Loucy (cell line): ENCODE results near the gene CALN1.

Experiments used
- H2AFZ ChIP-seq: fragments of 200-600 bp; sonication (generic); 2 replicates; pipeline ENCODE4 v1.6.0; 2016; ENCODE audit warnings: antibody characterized with exemption, mild to moderate bottlenecking, low read length, moderate library complexity
- H3F3A ChIP-seq: fragments of 200-600 bp; 2 replicates; pipeline ENCODE4 v1.6.0; 2016; ENCODE audit warnings: antibody characterized with exemption, low read depth, mild to moderate bottlenecking
- H3K27me3 ChIP-seq: fragments of 200-600 bp; sonication (generic); 2 replicates; pipeline ENCODE4 v1.6.1; 2014; ENCODE audit warnings: low read length, mild to moderate bottlenecking; ENCODE audit not compliant: insufficient read depth, poor library complexity, severe bottlenecking
- H3K36me3 ChIP-seq: fragments of 200-600 bp; sonication (generic); 2 replicates; pipeline ENCODE4 v1.6.1; 2016; ENCODE audit warnings: low read length; ENCODE audit not compliant: insufficient read depth
- H3K4me1 ChIP-seq: fragments of 200-600 bp; sonication (generic); 2 replicates; pipeline ENCODE4 v1.5.1; 2014; ENCODE audit warnings: low read length, mild to moderate bottlenecking; ENCODE audit not compliant: insufficient read depth, poor library complexity, severe bottlenecking
- H3K4me2 ChIP-seq: fragments of 200-600 bp; sonication (generic); 2 replicates; pipeline ENCODE4 v1.6.0; 2014; ENCODE audit warnings: antibody characterized with exemption, low read length, low read depth, mild to moderate bottlenecking; ENCODE audit not compliant: poor library complexity, severe bottlenecking
- H3K4me3 ChIP-seq: fragments of 200-600 bp; sonication (generic); 2 replicates; pipeline ENCODE4 v1.5.1; 2014; ENCODE audit warnings: low read length, mild to moderate bottlenecking, mixed read lengths; ENCODE audit not compliant: poor library complexity, severe bottlenecking
- H3K79me2 ChIP-seq: fragments of 200-600 bp; sonication (generic); 2 replicates; pipeline ENCODE4 v1.6.1; 2014; ENCODE audit warnings: low read length; ENCODE audit not compliant: insufficient read depth
- H3K9ac ChIP-seq: fragments of 200-600 bp; sonication (generic); 2 replicates; pipeline ENCODE4 v1.6.0; 2014; ENCODE audit warnings: mild to moderate bottlenecking, low read depth, low read length, moderate library complexity; ENCODE audit not compliant: poor library complexity, severe bottlenecking
- H3K9me2 ChIP-seq: fragments of 200-600 bp; sonication (generic); replicated peaks from 2 replicates; pipeline ENCODE4 v1.6.1; 2016; ENCODE audit warnings: low read depth, low read length, mixed read lengths
- H3K9me3 ChIP-seq: fragments of 200-600 bp; sonication (generic); 2 replicates; pipeline ENCODE4 v1.6.1; 2014; ENCODE audit warnings: mild to moderate bottlenecking, antibody characterized with exemption, low read length, low read depth; ENCODE audit not compliant: insufficient read depth
- H4K20me1 ChIP-seq: fragments of 200-600 bp; sonication (generic); 2 replicates; pipeline ENCODE4 v1.6.0; 2014; ENCODE audit warnings: antibody characterized with exemption, low read length, mild to moderate bottlenecking; ENCODE audit not compliant: insufficient read depth, poor library complexity, severe bottlenecking
- CTCF ChIP-seq: fragments of 200-600 bp; sonication (generic); conservative IDR thresholded peaks from 2 replicates; pipeline ENCODE4 v1.5.1; 2014; ENCODE audit warnings: mild to moderate bottlenecking, antibody characterized with exemption, low read length
- EZH2phosphoT487 ChIP-seq: fragments of 200-600 bp; IDR thresholded peaks from 2 replicates; pipeline ENCODE4 v1.6.1; 2018; ENCODE audit warnings: antibody characterized with exemption, mild to moderate bottlenecking, moderate library complexity, borderline replicate concordance

CALN1 gene

GRCh38 chr7:72163271-72163670 is 248.9 kb downstream of the CALN1 start:
- TF ChIP-seq CTCF (no peak), EZH2phosphoT487 (no peak)
- H3K27me3 ChIP-seq = no peaks in the 10 kb centered on the region
- no peaks in the 10 kb centered on the region for H3F3A ChIP-seq
- H3K79me2 ChIP-seq = no peaks in the 10 kb centered on the region
- no peaks in the 10 kb centered on the region; the same call in 1 of the 2 replicates for H3K9me3 ChIP-seq
- H3K36me3 ChIP-seq = no peaks in the 10 kb centered on the region
- H3K4me3 ChIP-seq = no peak overlapping the region
- H4K20me1 ChIP-seq = no peaks in the 10 kb centered on the region
- H2AFZ ChIP-seq = no peak overlapping the region
- H3K9ac ChIP-seq = no peak overlapping the region
- H3K4me1 ChIP-seq = no peaks in the 10 kb centered on the region
- H3K9me2 ChIP-seq = no peaks in the 10 kb centered on the region
- no peak overlapping the region for H3K4me2 ChIP-seq

- no peak overlapping the region for H2AFZ ChIP-seq
- no peak overlapping the region for H3K4me3 ChIP-seq
- no peaks in the 10 kb centered on the region for H4K20me1 ChIP-seq
- no peaks in the 10 kb centered on the region for H3F3A ChIP-seq
- H3K9me3 ChIP-seq = no peaks in the 10 kb centered on the region; the same call in 1 of the 2 replicates
- H3K79me2 ChIP-seq = no peaks in the 10 kb centered on the region
- TF ChIP-seq EZH2phosphoT487 = no peak
- TF ChIP-seq CTCF = peak; percentile 21; the same call in 1 of the 2 replicates
- H3K36me3 ChIP-seq = no peaks in the 10 kb centered on the region
- H3K27me3 ChIP-seq = no peaks in the 10 kb centered on the region
- H3K4me2 ChIP-seq = no peak overlapping the region
- no peaks in the 10 kb centered on the region for H3K9me2 ChIP-seq
- no peak overlapping the region for H3K9ac ChIP-seq
- no peaks in the 10 kb centered on the region for H3K4me1 ChIP-seq
These were observed 250.6 kb downstream of the CALN1 start for GRCh38 chr7:72161534-72161933.

- H3K27me3 ChIP-seq = no peaks in the 10 kb centered on the region
- H3K4me3 ChIP-seq = no peak overlapping the region
- no peak overlapping the region for H3K9ac ChIP-seq
- no peak overlapping the region for H2AFZ ChIP-seq
- no peaks in the 10 kb centered on the region; the same call in 1 of the 2 replicates for H3K9me3 ChIP-seq
- no peak for TF ChIP-seq EZH2phosphoT487
- TF ChIP-seq CTCF = no peak
- no peaks in the 10 kb centered on the region for H3K9me2 ChIP-seq
- H3K4me1 ChIP-seq = no peaks in the 10 kb centered on the region
- H3K36me3 ChIP-seq = no peaks in the 10 kb centered on the region
- H4K20me1 ChIP-seq = no peaks in the 10 kb centered on the region
- no peaks in the 10 kb centered on the region for H3K79me2 ChIP-seq
- no peaks in the 10 kb centered on the region for H3F3A ChIP-seq
- no peak overlapping the region for H3K4me2 ChIP-seq
These were observed 252.2 kb downstream of the CALN1 start for GRCh38 chr7:72159911-72160310.
